PC-3 (cell line): ENCODE results near the gene PKD1L1. TPM values are rescaled to one million over a fixed set of nuclear protein-coding genes. Genes with fewer than 3 reads are reported as not detected.

ENCODE experiments used
- ATAC-seq: fragments of 200-7000 bp; cut with Tn5 transposase; 2 replicates; pipeline ENCODE4 v1.9.1; 2020; ENCODE audit warnings: mild to moderate bottlenecking, moderate library complexity
- BruUV-seq: library from RNA; stranded (reverse); fragments of 400-500 nt; replicated peaks from 2 replicates; lab custom pipeline; 2021; lab: Mats Ljungman, UMichigan
- CTCF ChIA-PET: fragments of 300-600 bp; sonication (Branson Sonifier 250); formaldehyde crosslinking; loops from one replicate; lab custom pipeline; 2022; ENCODE audit warnings: antibody characterized with exemption; lab: Charles Lee
- POLR2A ChIA-PET: fragments of 300-600 bp; sonication (Branson Sonifier 250); formaldehyde crosslinking; loops from one replicate; lab custom pipeline; 2022; ENCODE audit warnings: antibody characterized with exemption; ENCODE audit not compliant: unreplicated experiment; lab: Charles Lee
- DNase-seq: peaks from one replicate; pipeline ENCODE4 v3.0.0-alpha.2; 2015
- H2AFZ ChIP-seq: fragments of 300-600 bp; sonication (generic); 2 replicates; pipeline ENCODE4 v1.6.0; 2016; ENCODE audit warnings: antibody characterized with exemption, low read length
- H3F3A ChIP-seq: fragments of 300-600 bp; sonication (generic); one replicate; pipeline ENCODE4 v1.6.0; 2017; ENCODE audit warnings: antibody characterized with exemption, low read length, control low read depth, mild to moderate bottlenecking; ENCODE audit not compliant: unreplicated experiment
- H3K27ac ChIP-seq: fragments of 300-600 bp; sonication (generic); 2 replicates; pipeline ENCODE4 v1.5.1; 2016; ENCODE audit warnings: mild to moderate bottlenecking, low read length
- H3K27me3 ChIP-seq: fragments of 300-600 bp; sonication (generic); 2 replicates; pipeline ENCODE4 v1.6.1; 2016; ENCODE audit warnings: low read length, mixed read lengths
- H3K36me3 ChIP-seq: fragments of 300-600 bp; sonication (generic); 2 replicates; pipeline ENCODE4 v1.6.1; 2016; ENCODE audit warnings: low read depth, mixed run types, low read length, mixed read lengths
- H3K4me1 ChIP-seq: fragments of 300-600 bp; sonication (generic); 2 replicates; pipeline ENCODE4 v1.5.1; 2016; ENCODE audit warnings: low read length; ENCODE audit not compliant: insufficient read depth
- H3K4me2 ChIP-seq: fragments of 300-600 bp; sonication (generic); 2 replicates; pipeline ENCODE4 v1.6.0; 2016; ENCODE audit warnings: low read length
- H3K4me3 ChIP-seq: fragments of 300-600 bp; sonication (generic); 2 replicates; pipeline ENCODE4 v1.5.1; 2016; ENCODE audit warnings: mild to moderate bottlenecking, low read length, mixed read lengths
- H3K79me2 ChIP-seq: fragments of 300-600 bp; sonication (generic); 2 replicates; pipeline ENCODE4 v1.6.1; 2017; ENCODE audit warnings: low read length, mixed read lengths
- H3K9ac ChIP-seq: fragments of 300-600 bp; sonication (generic); 2 replicates; pipeline ENCODE4 v1.6.0; 2016; ENCODE audit warnings: mild to moderate bottlenecking, low read length
- H3K9me2 ChIP-seq: fragments of 300-600 bp; sonication (generic); replicated peaks from 2 replicates; pipeline ENCODE4 v1.6.1; 2016; ENCODE audit warnings: mixed run types, low read length, mixed read lengths
- H3K9me3 ChIP-seq: fragments of 300-600 bp; sonication (generic); 2 replicates; pipeline ENCODE4 v1.6.1; 2016; ENCODE audit warnings: low read length, mixed read lengths
- H4K20me1 ChIP-seq: fragments of 300-600 bp; sonication (generic); 2 replicates; pipeline ENCODE4 v1.6.1; 2016; ENCODE audit warnings: low read length, mixed read lengths
- CTCF ChIP-seq: fragments of 300-600 bp; sonication (generic); conservative IDR thresholded peaks from 2 replicates; pipeline ENCODE4 v1.5.1; 2017; ENCODE audit warnings: antibody characterized with exemption, low read depth, mild to moderate bottlenecking, low read length
- EZH2 ChIP-seq: fragments of 300-600 bp; sonication (generic); IDR thresholded peaks from one replicate; pipeline ENCODE4 v1.6.1; 2017; ENCODE audit warnings: antibody characterized with exemption, mild to moderate bottlenecking, low read length; ENCODE audit not compliant: unreplicated experiment
- EZH2phosphoT487 ChIP-seq: fragments of 300-600 bp; sonication (generic); IDR thresholded peaks from 2 replicates; pipeline ENCODE4 v1.6.1; 2018; ENCODE audit warnings: mild to moderate bottlenecking, antibody characterized with exemption, low read length, borderline replicate concordance
- intact Hi-C: fragments of 100-400 bp; cut with micrococcal nuclease; formaldehyde crosslinking; loops from 2 replicates; pipeline ENCODE4 v1.9.0; 2023
- total RNA-seq: library from RNA; depleted of rRNA; stranded (reverse); fragments of >200 nt; gene quantifications from 2 replicates; pipeline ENCODE4 v1.2.3, GENCODE V29; 2014

The PKD1L1 gene
- total RNA-seq, 1 experiment from 2014 or later = 0.04 TPM

- no peaks in the 10 kb centered on the region for H3K79me2 ChIP-seq
- BruUV-seq = no TSS peak
- H3K36me3 ChIP-seq = no peaks in the 10 kb centered on the region
- DNase-seq (no peak), ATAC-seq (no peak)
- H2AFZ ChIP-seq = no peak overlapping the region
- H3K9me3 ChIP-seq = no peaks in the 10 kb centered on the region
- intact Hi-C loops = no loop called here
- no peaks in the 10 kb centered on the region for H4K20me1 ChIP-seq
- no peaks in the 10 kb centered on the region for H3K27me3 ChIP-seq
- no peak overlapping the region for H3K4me3 ChIP-seq
- CTCF ChIA-PET = no interaction called here
- no peaks in the 10 kb centered on the region for H3K9me2 ChIP-seq
- TF ChIP-seq EZH2 (no peak), CTCF (no peak), EZH2phosphoT487 (no peak)
- peak overlapping the region; percentile 73 for H3K4me2 ChIP-seq
- H3K27ac ChIP-seq = peak overlapping the region; percentile 90
- no peaks in the 10 kb centered on the region for H3F3A ChIP-seq
- H3K4me1 ChIP-seq = peaks cover 30% of the 10 kb centered on the region
- POLR2A ChIA-PET = no interaction called here
- 0 out of 2 replicates have a peak overlapping the region, but pooled peaks have one; percentile 52 for H3K9ac ChIP-seq
These were observed 186.1 kb downstream of the PKD1L1 start for GRCh38 chr7:47762207-47762606.

GRCh38 chr7:47759056-47759706 lies 189.1 kb downstream of the PKD1L1 start:
- H3F3A ChIP-seq = no peaks in the 10 kb centered on the region
- H3K27me3 ChIP-seq = no peaks in the 10 kb centered on the region
- ChIA-PET CTCF (interaction anchor here (0.6 kb wide), 2 partner anchors 9 to 27 kb away, joined by 3 read pairs; no protein-coding TSS in a partner anchor), POLR2A (interaction anchor here (0.6 kb wide), 1 partner anchor 62 kb away, joined by 3 read pairs; no protein-coding TSS in a partner anchor)
- no peaks in the 10 kb centered on the region for H3K36me3 ChIP-seq
- H3K4me1 ChIP-seq = peaks cover 19% of the 10 kb centered on the region
- H3K27ac ChIP-seq = no peak overlapping the region
- ATAC-seq = no peak
- H3K4me3 ChIP-seq = no peak overlapping the region
- intact Hi-C loops = loop anchor here (1.0 kb wide), 1 partner anchor 60 kb away; no protein-coding TSS in a partner anchor
- no peaks in the 10 kb centered on the region for H4K20me1 ChIP-seq
- H3K9ac ChIP-seq = no peak overlapping the region
- no peaks in the 10 kb centered on the region for H3K9me2 ChIP-seq
- TF ChIP-seq EZH2phosphoT487 (no peak), EZH2 (no peak), CTCF (peak; percentile 50)
- H3K9me3 ChIP-seq = no peaks in the 10 kb centered on the region
- no peak overlapping the region for H3K4me2 ChIP-seq
- peak; percentile 14 for DNase-seq
- no TSS peak for BruUV-seq
- no peaks in the 10 kb centered on the region for H3K79me2 ChIP-seq
- no peak overlapping the region for H2AFZ ChIP-seq

GRCh38 chr7:47758546-47758945 lies 189.7 kb downstream of the PKD1L1 start:
- H3K36me3 ChIP-seq = no peaks in the 10 kb centered on the region
- ChIA-PET POLR2A (interaction anchor here (0.6 kb wide), 1 partner anchor 63 kb away, joined by 3 read pairs; no protein-coding TSS in a partner anchor), CTCF (interaction anchor here (0.6 kb wide), 1 partner anchor 9 kb away, joined by 3 read pairs; no protein-coding TSS in a partner anchor)
- TF ChIP-seq EZH2phosphoT487 = no peak
- no peak for TF ChIP-seq EZH2
- no peak for TF ChIP-seq CTCF
- no peaks in the 10 kb centered on the region for H3K79me2 ChIP-seq
- H3F3A ChIP-seq = no peaks in the 10 kb centered on the region
- no peak for ATAC-seq
- no peak overlapping the region for H3K27ac ChIP-seq
- no peak overlapping the region for H3K9ac ChIP-seq
- peaks cover 14% of the 10 kb centered on the region for H3K4me1 ChIP-seq
- BruUV-seq = no TSS peak
- no peaks in the 10 kb centered on the region for H3K27me3 ChIP-seq
- no peaks in the 10 kb centered on the region for H4K20me1 ChIP-seq
- 0 out of 2 replicates have a peak overlapping the region, but pooled peaks have one; percentile 33 for H2AFZ ChIP-seq
- no peak overlapping the region for H3K4me3 ChIP-seq
- no peaks in the 10 kb centered on the region for H3K9me2 ChIP-seq
- no peaks in the 10 kb centered on the region for H3K9me3 ChIP-seq
- no peak for DNase-seq
- intact Hi-C loops = no loop called here
- H3K4me2 ChIP-seq = no peak overlapping the region
